ENCODE measurements around the gene CELF2.

CELF2 gene

GRCh38 chr10:11131112-11131639 is 113.5 kb downstream of the CELF2 start:
- DNase-seq (ENCODE audit: low read depth in 2 of 2): no peak

- DNase-seq (ENCODE audit: low read depth in 2 of 2): no peak
Measured at GRCh38 chr10:11134411-11134810, 116.7 kb downstream of the CELF2 start.

- no peak for DNase-seq (ENCODE audit: low read depth in 2 of 2)
Measured at GRCh38 chr10:11135709-11136108, 118.0 kb downstream of the CELF2 start.

- DNase-seq (ENCODE audit: low read depth in 2 of 2): no peak
Measured at GRCh38 chr10:11138314-11139033, 120.8 kb downstream of the CELF2 start.

GRCh38 chr10:11140963-11141362 is 123.3 kb downstream of the CELF2 start:
- no peak for DNase-seq (ENCODE audit: low read depth in 2 of 2)

- no peak for DNase-seq (ENCODE audit: low read depth in 2 of 2)
Measured at GRCh38 chr10:11141571-11142091, 124.0 kb downstream of the CELF2 start.

- DNase-seq (ENCODE audit: low read depth in 2 of 2): no peak
Measured at GRCh38 chr10:11142777-11143176, 125.1 kb downstream of the CELF2 start.

GRCh38 chr10:11143242-11143641 is 125.6 kb downstream of the CELF2 start:
- DNase-seq (ENCODE audit: low read depth in 2 of 2): no peak

GRCh38 chr10:11144626-11145494 is 127.2 kb downstream of the CELF2 start:
- DNase-seq (ENCODE audit: low read depth in 2 of 2): no peak

- peak in 1 of 2 donors; percentile 36 for DNase-seq (ENCODE audit: low read depth in 2 of 2)
Measured at GRCh38 chr10:11145495-11145855, 127.8 kb downstream of the CELF2 start.

- no peak for DNase-seq (ENCODE audit: low read depth in 2 of 2)
Measured at GRCh38 chr10:11146402-11147171, 128.9 kb downstream of the CELF2 start.

GRCh38 chr10:11147722-11148121 is 130.1 kb downstream of the CELF2 start:
- DNase-seq (ENCODE audit: low read depth in 2 of 2): no peak

GRCh38 chr10:11148142-11149028 is 130.7 kb downstream of the CELF2 start:
- DNase-seq (ENCODE audit: low read depth in 2 of 2): no peak

GRCh38 chr10:11149807-11150141 is 132.1 kb downstream of the CELF2 start:
- no peak for DNase-seq (ENCODE audit: low read depth in 2 of 2)

- DNase-seq (ENCODE audit: low read depth in 2 of 2): no peak
Measured at GRCh38 chr10:11150231-11150731, 132.6 kb downstream of the CELF2 start.

GRCh38 chr10:11150879-11151415 is 133.3 kb downstream of the CELF2 start:
- no peak for DNase-seq (ENCODE audit: low read depth in 2 of 2)

GRCh38 chr10:11152801-11153200 is 135.1 kb downstream of the CELF2 start:
- no peak for DNase-seq (ENCODE audit: low read depth in 2 of 2)

- no peak for DNase-seq (ENCODE audit: low read depth in 2 of 2)
Measured at GRCh38 chr10:11153245-11153644, 135.6 kb downstream of the CELF2 start.

GRCh38 chr10:11153766-11154165 is 136.1 kb downstream of the CELF2 start:
- DNase-seq (ENCODE audit: low read depth in 2 of 2): no peak

- no peak for DNase-seq (ENCODE audit: low read depth in 2 of 2)
Measured at GRCh38 chr10:11154333-11154732, 136.7 kb downstream of the CELF2 start.
